ENCODE results near the gene PGD.
"Not testable (repeated sequence)": the region's sequence is repeated elsewhere in the genome, so short reads cannot be mapped to it uniquely, and the experiment has no call there.

The PGD gene

GRCh38 chr1:10399444-10399941 lies 629 bp downstream of the PGD start:
- no peak for DNase-seq (ENCODE audit: low spot score)

GRCh38 chr1:10400013-10400412 lies 1.1 kb downstream of the PGD start:
- DNase-seq (ENCODE audit: low spot score) = no peak

GRCh38 chr1:10401281-10401680 lies 2.4 kb downstream of the PGD start:
- DNase-seq (ENCODE audit: low spot score) = no peak

- no peak for DNase-seq (ENCODE audit: low spot score)
These were observed 3.9 kb downstream of the PGD start for GRCh38 chr1:10402729-10403274.

GRCh38 chr1:10407201-10407600 lies 8.3 kb downstream of the PGD start:
- DNase-seq (ENCODE audit: low spot score) = no peak

GRCh38 chr1:10415211-10415930 lies 16.5 kb downstream of the PGD start:
- no peak for DNase-seq (ENCODE audit: low spot score)

GRCh38 chr1:10415967-10416366 lies 17.1 kb downstream of the PGD start:
- not testable (repeated sequence) for DNase-seq (ENCODE audit: low spot score)

GRCh38 chr1:10418741-10419140 lies 19.9 kb downstream of the PGD start:
- DNase-seq (ENCODE audit: low spot score) = not testable (repeated sequence)

GRCh38 chr1:10419351-10419750 lies 20.5 kb downstream of the PGD start:
- no peak for DNase-seq (ENCODE audit: low spot score)

- DNase-seq (ENCODE audit: low spot score) = no peak
These were observed 22.8 kb downstream of the PGD start for GRCh38 chr1:10421637-10422036.

GRCh38 chr1:10424034-10424433 lies 25.2 kb downstream of the PGD start:
- DNase-seq (ENCODE audit: low spot score) = no peak

- DNase-seq (ENCODE audit: low spot score) = no peak
These were observed 25.8 kb downstream of the PGD start for GRCh38 chr1:10424651-10425050.

GRCh38 chr1:10425826-10426534 lies 27.1 kb downstream of the PGD start:
- not testable (repeated sequence) for DNase-seq (ENCODE audit: low spot score)

- not testable (repeated sequence) for DNase-seq (ENCODE audit: low spot score)
These were observed 27.6 kb downstream of the PGD start for GRCh38 chr1:10426535-10426848.

GRCh38 chr1:10428984-10429383 lies 30.1 kb downstream of the PGD start:
- DNase-seq (ENCODE audit: low spot score) = no peak

GRCh38 chr1:10429868-10430215 lies 31.0 kb downstream of the PGD start:
- no peak for DNase-seq (ENCODE audit: low spot score)

GRCh38 chr1:10430216-10431069 lies 31.6 kb downstream of the PGD start, which contains the start of gene CENPS:
Gene CENPS (plus strand): TSS chr1:10430433. CDS start chr1:10430518, 85 bp downstream.
- DNase-seq (ENCODE audit: low spot score) = peak; percentile 99

- DNase-seq (ENCODE audit: low spot score) = peak; percentile 16
These were observed 32.3 kb downstream of the PGD start for GRCh38 chr1:10431070-10431730.

GRCh38 chr1:10432910-10433700 lies 34.2 kb downstream of the PGD start:
- no peak for DNase-seq (ENCODE audit: low spot score)

- no peak for DNase-seq (ENCODE audit: low spot score)
These were observed 34.9 kb downstream of the PGD start for GRCh38 chr1:10433790-10434189.

- DNase-seq (ENCODE audit: low spot score) = no peak
These were observed 35.7 kb downstream of the PGD start for GRCh38 chr1:10434590-10434989.
